Measurements from ENCODE around the gene KIF7. TPM values are rescaled to one million over a fixed set of nuclear protein-coding genes. Genes with fewer than 3 reads are reported as not detected.

Gene KIF7
- total and polyA plus RNA-seq, 5 donors from 2014 or later: 0.12 TPM; not detected in 4

GRCh38 chr15:89660556-89660955 is 5.3 kb upstream of the KIF7 start:
- Mint-ChIP-seq H3K9me3 (no peaks in the 10 kb centered on the region), H3K36me3 (no peaks in the 10 kb centered on the region), H3K27me3 (peaks cover 72% of the 10 kb centered on the region), H3K27ac (no peak overlapping the region), H3K4me1 (peaks cover 0 to 8% (median 4%) of the 10 kb centered on the region in 4 donors), H3K4me3 (no peak overlapping the region)
- no peak overlapping the region for H3K4me3 ChIP-seq (ENCODE audit: low read depth, low read length)
- H3K4me1 ChIP-seq (ENCODE audit: control insufficient read depth, insufficient read depth, low read length, poor library complexity, severe bottlenecking): no peaks in the 10 kb centered on the region
- no peak overlapping the region for H3K27ac ChIP-seq (ENCODE audit: insufficient read depth, low read length, poor library complexity, severe bottlenecking)
- no peaks in the 10 kb centered on the region for H3K9me3 ChIP-seq (ENCODE audit: control insufficient read depth in 2 of 2, low read length in 2 of 2)
- no peak for ATAC-seq (ENCODE audit: low read depth in 2 of 2)
- no peak for DNase-seq
- peaks cover 25% of the 10 kb centered on the region for H3K27me3 ChIP-seq (ENCODE audit: control insufficient read depth, insufficient read depth, low read length)
- H3K36me3 ChIP-seq (ENCODE audit: control insufficient read depth, insufficient read depth, low read length): no peaks in the 10 kb centered on the region

DNA sequence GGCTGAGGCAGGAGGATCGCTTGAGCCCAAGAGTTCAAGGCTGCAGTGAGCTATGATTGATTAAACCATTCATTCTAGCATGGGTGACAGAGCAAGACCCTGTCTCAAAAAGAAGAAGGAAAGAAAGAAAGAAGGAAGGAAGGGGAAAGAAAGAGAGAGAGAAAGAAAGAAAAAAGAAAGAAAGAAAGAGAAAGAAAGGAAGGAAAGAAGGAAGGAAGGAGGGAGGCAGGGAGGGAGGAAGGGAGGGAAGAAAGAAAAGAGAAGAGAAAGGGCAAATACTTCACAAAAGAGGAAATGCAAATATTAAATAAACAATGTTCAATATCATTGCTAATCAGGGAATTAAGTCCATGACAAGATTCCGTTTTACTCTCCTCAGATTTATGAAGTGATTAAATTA is 4.0 kb upstream of the KIF7 start:
- Mint-ChIP-seq H3K27me3 (peaks cover 70% of the 10 kb centered on the region), H3K27ac (no peak overlapping the region), H3K9me3 (no peaks in the 10 kb centered on the region), H3K4me3 (no peak overlapping the region), H3K4me1 (peaks cover 0 to 10% (median 6%) of the 10 kb centered on the region in 4 donors), H3K36me3 (no peaks in the 10 kb centered on the region)
- ATAC-seq (ENCODE audit: low read depth in 2 of 2) (no peak), DNase-seq (no peak)
- Histone ChIP-seq H3K27me3 (ENCODE audit: control insufficient read depth, insufficient read depth, low read length) (peaks cover 19% of the 10 kb centered on the region), H3K27ac (ENCODE audit: insufficient read depth, low read length, poor library complexity, severe bottlenecking) (no peak overlapping the region), H3K4me1 (ENCODE audit: control insufficient read depth, insufficient read depth, low read length, poor library complexity, severe bottlenecking) (peaks cover 11% of the 10 kb centered on the region), H3K4me3 (ENCODE audit: low read depth, low read length) (no peak overlapping the region), H3K9me3 (ENCODE audit: control insufficient read depth in 2 of 2, low read length in 2 of 2) (no peaks in the 10 kb centered on the region), H3K36me3 (ENCODE audit: control insufficient read depth, insufficient read depth, low read length) (no peaks in the 10 kb centered on the region)

GRCh38 chr15:89657686-89658200 is 2.5 kb upstream of the KIF7 start:
- peaks cover 20% of the 10 kb centered on the region for H3K27me3 ChIP-seq (ENCODE audit: control insufficient read depth, insufficient read depth, low read length)
- no peak overlapping the region for H3K4me3 Mint-ChIP-seq
- no peak overlapping the region for H3K27ac ChIP-seq (ENCODE audit: insufficient read depth, low read length, poor library complexity, severe bottlenecking)
- H3K4me3 ChIP-seq (ENCODE audit: low read depth, low read length): no peak overlapping the region
- H3K27me3 Mint-ChIP-seq: peaks cover 80% of the 10 kb centered on the region
- H3K36me3 ChIP-seq (ENCODE audit: control insufficient read depth, insufficient read depth, low read length): no peaks in the 10 kb centered on the region
- no peak for ATAC-seq (ENCODE audit: low read depth in 2 of 2)
- no peaks in the 10 kb centered on the region for H3K9me3 Mint-ChIP-seq
- H3K9me3 ChIP-seq (ENCODE audit: control insufficient read depth in 2 of 2, low read length in 2 of 2): no peaks in the 10 kb centered on the region
- peaks cover 0 to 12% (median 7%) of the 10 kb centered on the region in 4 donors for H3K4me1 Mint-ChIP-seq
- H3K27ac Mint-ChIP-seq: no peak overlapping the region
- DNase-seq: no peak
- H3K36me3 Mint-ChIP-seq: no peaks in the 10 kb centered on the region
- H3K4me1 ChIP-seq (ENCODE audit: control insufficient read depth, insufficient read depth, low read length, poor library complexity, severe bottlenecking): peaks cover 11% of the 10 kb centered on the region

DNA sequence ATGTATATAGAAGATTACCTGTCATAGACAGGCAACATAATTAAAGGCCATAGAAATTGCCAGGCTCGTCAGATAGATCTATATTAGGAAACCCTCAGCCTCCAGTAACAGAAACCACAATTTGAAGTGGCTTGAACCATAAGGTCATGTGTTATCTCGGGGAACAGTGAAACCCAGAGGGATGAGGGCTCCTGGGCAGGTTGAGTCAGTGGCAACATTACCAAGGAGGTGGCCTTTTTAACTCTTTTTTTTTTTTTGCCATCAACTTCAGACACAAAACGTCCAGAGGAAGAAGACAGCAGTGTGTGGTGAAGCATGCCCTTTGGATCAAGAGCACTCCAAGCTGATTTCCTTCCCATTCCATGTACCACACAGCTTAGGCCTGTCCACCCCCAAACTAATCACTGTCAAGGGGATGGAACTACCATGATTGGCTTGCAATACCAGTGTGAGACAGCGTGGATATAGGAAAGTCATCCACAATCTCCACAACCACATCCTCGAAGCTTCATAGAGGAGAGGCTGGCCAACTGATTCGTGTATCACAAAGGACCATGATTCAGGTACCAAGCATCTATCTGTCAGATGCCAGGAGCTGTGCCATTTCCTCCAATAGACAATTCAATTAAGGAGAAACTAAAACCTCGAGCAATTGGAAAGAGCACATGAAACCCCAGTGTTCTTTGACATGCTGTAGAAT is 999 bp upstream of the KIF7 start:
- Mint-ChIP-seq H3K4me3 (peak overlapping the region; percentile 39 to 78 (median 58)), H3K4me1 (peaks cover 0 to 12% (median 7%) of the 10 kb centered on the region in 4 donors), H3K27me3 (peaks cover 69% of the 10 kb centered on the region), H3K27ac (no peak overlapping the region), H3K9me3 (no peaks in the 10 kb centered on the region), H3K36me3 (no peaks in the 10 kb centered on the region)
- no peak overlapping the region for H3K4me3 ChIP-seq (ENCODE audit: low read depth, low read length)
- H3K9me3 ChIP-seq (ENCODE audit: control insufficient read depth in 2 of 2, low read length in 2 of 2): no peaks in the 10 kb centered on the region
- no peaks in the 10 kb centered on the region for H3K36me3 ChIP-seq (ENCODE audit: control insufficient read depth, insufficient read depth, low read length)
- H3K27me3 ChIP-seq (ENCODE audit: control insufficient read depth, insufficient read depth, low read length): peaks cover 20% of the 10 kb centered on the region
- no peak overlapping the region for H3K27ac ChIP-seq (ENCODE audit: insufficient read depth, low read length, poor library complexity, severe bottlenecking)
- ATAC-seq (ENCODE audit: low read depth in 2 of 2) (no peak), DNase-seq (no peak)
- H3K4me1 ChIP-seq (ENCODE audit: control insufficient read depth, insufficient read depth, low read length, poor library complexity, severe bottlenecking): peaks cover 11% of the 10 kb centered on the region

- H3K27ac ChIP-seq (ENCODE audit: insufficient read depth, low read length, poor library complexity, severe bottlenecking): no peak overlapping the region
- Mint-ChIP-seq H3K27me3 (peaks cover 56% of the 10 kb centered on the region), H3K4me3 (peak overlapping the region in 3 of 4 donors; percentile 22 to 86 (median 61)), H3K36me3 (no peaks in the 10 kb centered on the region), H3K4me1 (peaks cover 0 to 12% (median 7%) of the 10 kb centered on the region in 4 donors), H3K9me3 (no peaks in the 10 kb centered on the region), H3K27ac (peak overlapping the region in 1 of 3 donors; percentile 44)
- peaks cover 16% of the 10 kb centered on the region for H3K27me3 ChIP-seq (ENCODE audit: control insufficient read depth, insufficient read depth, low read length)
- DNase-seq (no peak), ATAC-seq (ENCODE audit: low read depth in 2 of 2) (no peak)
- no peaks in the 10 kb centered on the region for H3K36me3 ChIP-seq (ENCODE audit: control insufficient read depth, insufficient read depth, low read length)
- H3K4me1 ChIP-seq (ENCODE audit: control insufficient read depth, insufficient read depth, low read length, poor library complexity, severe bottlenecking): peaks cover 11% of the 10 kb centered on the region
- no peaks in the 10 kb centered on the region for H3K9me3 ChIP-seq (ENCODE audit: control insufficient read depth in 2 of 2, low read length in 2 of 2)
- no peak overlapping the region for H3K4me3 ChIP-seq (ENCODE audit: low read depth, low read length)
Observed at GRCh38 chr15:89654301-89654761, 936 bp downstream of the KIF7 start.

DNA sequence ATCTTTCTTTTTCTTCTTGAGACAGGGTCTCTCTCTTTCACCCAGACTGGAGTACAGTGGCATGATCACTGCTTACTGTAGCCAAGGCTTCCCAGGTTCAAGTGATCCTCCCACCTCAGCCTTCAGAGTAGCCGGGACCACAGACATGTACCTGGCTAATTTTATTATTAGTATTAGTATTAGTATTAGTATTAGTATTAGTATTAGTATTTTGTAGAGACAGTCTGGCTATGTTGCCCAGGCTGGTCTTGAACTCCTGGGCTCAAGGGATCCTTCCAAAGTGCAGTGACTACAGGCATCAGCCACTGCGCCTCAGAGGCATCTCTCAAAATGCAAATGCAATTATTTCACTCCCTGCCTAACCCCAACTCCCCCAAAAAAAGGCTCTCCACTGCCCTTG is 1.7 kb downstream of the KIF7 start:
- no peak for DNase-seq
- no peaks in the 10 kb centered on the region for H3K36me3 ChIP-seq (ENCODE audit: control insufficient read depth, insufficient read depth, low read length)
- peaks cover 48% of the 10 kb centered on the region for H3K27me3 Mint-ChIP-seq
- no peak overlapping the region for H3K27ac ChIP-seq (ENCODE audit: insufficient read depth, low read length, poor library complexity, severe bottlenecking)
- H3K4me1 Mint-ChIP-seq: peaks cover 0 to 12% (median 7%) of the 10 kb centered on the region in 4 donors
- H3K4me1 ChIP-seq (ENCODE audit: control insufficient read depth, insufficient read depth, low read length, poor library complexity, severe bottlenecking): peaks cover 11% of the 10 kb centered on the region
- no peak for ATAC-seq (ENCODE audit: low read depth in 2 of 2)
- no peaks in the 10 kb centered on the region for H3K9me3 Mint-ChIP-seq
- H3K36me3 Mint-ChIP-seq: no peaks in the 10 kb centered on the region
- no peak overlapping the region for H3K4me3 Mint-ChIP-seq
- peaks cover 16% of the 10 kb centered on the region for H3K27me3 ChIP-seq (ENCODE audit: control insufficient read depth, insufficient read depth, low read length)
- H3K4me3 ChIP-seq (ENCODE audit: low read depth, low read length): no peak overlapping the region
- H3K9me3 ChIP-seq (ENCODE audit: control insufficient read depth in 2 of 2, low read length in 2 of 2): no peaks in the 10 kb centered on the region
- H3K27ac Mint-ChIP-seq: no peak overlapping the region

GRCh38 chr15:89652666-89653065 is 2.6 kb downstream of the KIF7 start:
- Histone ChIP-seq H3K9me3 (ENCODE audit: control insufficient read depth in 2 of 2, low read length in 2 of 2) (no peaks in the 10 kb centered on the region), H3K4me1 (ENCODE audit: control insufficient read depth, insufficient read depth, low read length, poor library complexity, severe bottlenecking) (peaks cover 11% of the 10 kb centered on the region), H3K4me3 (ENCODE audit: low read depth, low read length) (no peak overlapping the region), H3K27ac (ENCODE audit: insufficient read depth, low read length, poor library complexity, severe bottlenecking) (no peak overlapping the region), H3K36me3 (ENCODE audit: control insufficient read depth, insufficient read depth, low read length) (no peaks in the 10 kb centered on the region), H3K27me3 (ENCODE audit: control insufficient read depth, insufficient read depth, low read length) (peaks cover 13% of the 10 kb centered on the region)
- no peak for DNase-seq
- ATAC-seq (ENCODE audit: low read depth in 2 of 2): no peak
- Mint-ChIP-seq H3K27ac (no peak overlapping the region), H3K4me1 (peaks cover 0 to 12% (median 7%) of the 10 kb centered on the region in 4 donors), H3K36me3 (no peaks in the 10 kb centered on the region), H3K9me3 (no peaks in the 10 kb centered on the region), H3K4me3 (no peak overlapping the region), H3K27me3 (peaks cover 40% of the 10 kb centered on the region)

DNA sequence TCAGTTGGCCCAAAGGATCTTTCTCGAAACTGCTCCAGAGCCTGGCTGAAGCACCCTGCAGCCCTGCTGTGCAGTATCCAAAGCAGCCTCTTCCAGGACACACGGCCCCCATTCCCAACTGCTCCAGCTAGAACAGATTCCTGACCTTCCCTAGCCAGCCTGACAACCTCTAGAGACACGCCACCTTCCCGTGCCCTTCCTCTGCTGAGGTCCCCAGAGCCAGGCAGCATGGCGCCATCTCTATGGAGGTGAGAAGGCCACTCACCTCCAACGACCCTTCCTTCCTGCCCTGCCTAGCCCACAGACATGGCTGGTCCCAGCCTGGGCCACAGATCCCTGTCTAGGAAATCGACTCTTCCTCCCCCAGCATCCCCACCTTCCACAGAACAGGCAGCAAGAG is 3.1 kb downstream of the KIF7 start:
- H3K4me1 ChIP-seq (ENCODE audit: control insufficient read depth, insufficient read depth, low read length, poor library complexity, severe bottlenecking): peaks cover 11% of the 10 kb centered on the region
- H3K9me3 ChIP-seq (ENCODE audit: control insufficient read depth in 2 of 2, low read length in 2 of 2): no peaks in the 10 kb centered on the region
- H3K36me3 Mint-ChIP-seq: no peaks in the 10 kb centered on the region
- peaks cover 9% of the 10 kb centered on the region for H3K27me3 ChIP-seq (ENCODE audit: control insufficient read depth, insufficient read depth, low read length)
- peaks cover 41% of the 10 kb centered on the region for H3K27me3 Mint-ChIP-seq
- no peak overlapping the region for H3K4me3 Mint-ChIP-seq
- H3K4me1 Mint-ChIP-seq: peaks cover 0 to 12% (median 7%) of the 10 kb centered on the region in 4 donors
- H3K27ac ChIP-seq (ENCODE audit: insufficient read depth, low read length, poor library complexity, severe bottlenecking): no peak overlapping the region
- peak overlapping the region in 1 of 3 donors; percentile 51 for H3K27ac Mint-ChIP-seq
- DNase-seq (no peak), ATAC-seq (ENCODE audit: low read depth in 2 of 2) (no peak)
- H3K4me3 ChIP-seq (ENCODE audit: low read depth, low read length): no peak overlapping the region
- no peaks in the 10 kb centered on the region for H3K36me3 ChIP-seq (ENCODE audit: control insufficient read depth, insufficient read depth, low read length)
- H3K9me3 Mint-ChIP-seq: no peaks in the 10 kb centered on the region
